Measurements from ENCODE around the gene CYB5A.

The CYB5A gene

GRCh38 chr18:74326231-74326630, 34.5 kb upstream of the CYB5A start:
- Histone ChIP-seq H3K36me3 (ENCODE audit: insufficient read depth, low read length) (no peaks in the 10 kb centered on the region), H3K27ac (ENCODE audit: low read depth, low read length) (no peak overlapping the region), H3K27me3 (ENCODE audit: insufficient read depth, low read length) (no peaks in the 10 kb centered on the region), H3K4me1 (ENCODE audit: control insufficient read depth, insufficient read depth, low read length, unreplicated experiment) (no peaks in the 10 kb centered on the region), H3K79me2 (ENCODE audit: control insufficient read depth, insufficient read depth, low read length, unreplicated experiment) (no peaks in the 10 kb centered on the region), H3K4me3 (ENCODE audit: low read depth, low read length) (no peak overlapping the region), H2AFZ (ENCODE audit: low read length, unreplicated experiment) (no peak overlapping the region)

GRCh38 chr18:74316257-74317170, 24.8 kb upstream of the CYB5A start:
- 0 out of 2 replicates have a peak overlapping the region, but pooled peaks have one; percentile 3 for H3K4me3 ChIP-seq (ENCODE audit: low read depth, low read length)
- no peaks in the 10 kb centered on the region for H3K79me2 ChIP-seq (ENCODE audit: control insufficient read depth, insufficient read depth, low read length, unreplicated experiment)
- H3K27ac ChIP-seq (ENCODE audit: low read depth, low read length), result peak overlapping the region; percentile 23
- peaks cover 18% of the 10 kb centered on the region for H3K4me1 ChIP-seq (ENCODE audit: control insufficient read depth, insufficient read depth, low read length, unreplicated experiment)
- no peak overlapping the region for H2AFZ ChIP-seq (ENCODE audit: low read length, unreplicated experiment)
- H3K36me3 ChIP-seq (ENCODE audit: insufficient read depth, low read length), result no peaks in the 10 kb centered on the region
- H3K27me3 ChIP-seq (ENCODE audit: insufficient read depth, low read length), result no peaks in the 10 kb centered on the region

GRCh38 chr18:74315464-74316256, 23.9 kb upstream of the CYB5A start, which contains the start of gene C18orf63:
Gene C18orf63 (plus strand): TSS chr18:74315839. CDS start chr18:74317866, 2,027 bp downstream.
- no peaks in the 10 kb centered on the region for H3K36me3 ChIP-seq (ENCODE audit: insufficient read depth, low read length)
- H2AFZ ChIP-seq (ENCODE audit: low read length, unreplicated experiment), result no peak within 1 kb of the TSS
- H3K27ac ChIP-seq (ENCODE audit: low read depth, low read length), result no peak within 1 kb of the TSS
- no peaks in the 10 kb centered on the region for H3K79me2 ChIP-seq (ENCODE audit: control insufficient read depth, insufficient read depth, low read length, unreplicated experiment)
- H3K27me3 ChIP-seq (ENCODE audit: insufficient read depth, low read length), result no peaks in the 10 kb centered on the region
- H3K4me3 ChIP-seq (ENCODE audit: low read depth, low read length), result 0 out of 2 replicates have a peak within 1 kb of the TSS, but pooled peaks have one; percentile 3
- peaks cover 18% of the 10 kb centered on the region for H3K4me1 ChIP-seq (ENCODE audit: control insufficient read depth, insufficient read depth, low read length, unreplicated experiment)

- Histone ChIP-seq H3K27me3 (ENCODE audit: insufficient read depth, low read length) (no peaks in the 10 kb centered on the region), H3K79me2 (ENCODE audit: control insufficient read depth, insufficient read depth, low read length, unreplicated experiment) (no peaks in the 10 kb centered on the region), H3K4me1 (ENCODE audit: control insufficient read depth, insufficient read depth, low read length, unreplicated experiment) (peaks cover 18% of the 10 kb centered on the region), H3K27ac (ENCODE audit: low read depth, low read length) (no peak overlapping the region), H3K4me3 (ENCODE audit: low read depth, low read length) (no peak overlapping the region), H3K36me3 (ENCODE audit: insufficient read depth, low read length) (no peaks in the 10 kb centered on the region), H2AFZ (ENCODE audit: low read length, unreplicated experiment) (no peak overlapping the region)
Measured at GRCh38 chr18:74314759-74315463, 23.1 kb upstream of the CYB5A start.

GRCh38 chr18:74311000-74311399, 19.2 kb upstream of the CYB5A start:
- Histone ChIP-seq H3K36me3 (ENCODE audit: insufficient read depth, low read length) (no peaks in the 10 kb centered on the region), H2AFZ (ENCODE audit: low read length, unreplicated experiment) (no peak overlapping the region), H3K27me3 (ENCODE audit: insufficient read depth, low read length) (no peaks in the 10 kb centered on the region; the same call in 1 of the 2 replicates), H3K4me1 (ENCODE audit: control insufficient read depth, insufficient read depth, low read length, unreplicated experiment) (peaks cover 1% of the 10 kb centered on the region), H3K79me2 (ENCODE audit: control insufficient read depth, insufficient read depth, low read length, unreplicated experiment) (no peaks in the 10 kb centered on the region), H3K4me3 (ENCODE audit: low read depth, low read length) (no peak overlapping the region), H3K27ac (ENCODE audit: low read depth, low read length) (no peak overlapping the region)

GRCh38 chr18:74310411-74310810, 18.6 kb upstream of the CYB5A start:
- Histone ChIP-seq H3K27ac (ENCODE audit: low read depth, low read length) (no peak overlapping the region), H3K36me3 (ENCODE audit: insufficient read depth, low read length) (no peaks in the 10 kb centered on the region), H3K27me3 (ENCODE audit: insufficient read depth, low read length) (no peaks in the 10 kb centered on the region; the same call in 1 of the 2 replicates), H3K4me3 (ENCODE audit: low read depth, low read length) (no peak overlapping the region), H3K79me2 (ENCODE audit: control insufficient read depth, insufficient read depth, low read length, unreplicated experiment) (no peaks in the 10 kb centered on the region), H2AFZ (ENCODE audit: low read length, unreplicated experiment) (peak overlapping the region; percentile 82), H3K4me1 (ENCODE audit: control insufficient read depth, insufficient read depth, low read length, unreplicated experiment) (no peaks in the 10 kb centered on the region)

GRCh38 chr18:74303936-74304335, 12.2 kb upstream of the CYB5A start:
- Histone ChIP-seq H2AFZ (ENCODE audit: low read length, unreplicated experiment) (no peak overlapping the region), H3K27ac (ENCODE audit: low read depth, low read length) (no peak overlapping the region), H3K27me3 (ENCODE audit: insufficient read depth, low read length) (no peaks in the 10 kb centered on the region; the same call in 1 of the 2 replicates), H3K4me3 (ENCODE audit: low read depth, low read length) (no peak overlapping the region), H3K4me1 (ENCODE audit: control insufficient read depth, insufficient read depth, low read length, unreplicated experiment) (peaks cover 21% of the 10 kb centered on the region), H3K36me3 (ENCODE audit: insufficient read depth, low read length) (no peaks in the 10 kb centered on the region), H3K79me2 (ENCODE audit: control insufficient read depth, insufficient read depth, low read length, unreplicated experiment) (no peaks in the 10 kb centered on the region)

- no peak overlapping the region for H3K27ac ChIP-seq (ENCODE audit: low read depth, low read length)
- H2AFZ ChIP-seq (ENCODE audit: low read length, unreplicated experiment), result no peak overlapping the region
- H3K4me1 ChIP-seq (ENCODE audit: control insufficient read depth, insufficient read depth, low read length, unreplicated experiment), result peaks cover 21% of the 10 kb centered on the region
- H3K27me3 ChIP-seq (ENCODE audit: insufficient read depth, low read length), result no peaks in the 10 kb centered on the region; the same call in 1 of the 2 replicates
- H3K79me2 ChIP-seq (ENCODE audit: control insufficient read depth, insufficient read depth, low read length, unreplicated experiment), result no peaks in the 10 kb centered on the region
- no peak overlapping the region for H3K4me3 ChIP-seq (ENCODE audit: low read depth, low read length)
- H3K36me3 ChIP-seq (ENCODE audit: insufficient read depth, low read length), result no peaks in the 10 kb centered on the region
Measured at GRCh38 chr18:74303306-74303705, 11.5 kb upstream of the CYB5A start.

GRCh38 chr18:74299746-74300145, 8.0 kb upstream of the CYB5A start:
- H3K79me2 ChIP-seq (ENCODE audit: control insufficient read depth, insufficient read depth, low read length, unreplicated experiment), result no peaks in the 10 kb centered on the region
- no peaks in the 10 kb centered on the region for H3K27me3 ChIP-seq (ENCODE audit: insufficient read depth, low read length)
- no peak overlapping the region for H3K27ac ChIP-seq (ENCODE audit: low read depth, low read length)
- no peak overlapping the region for H2AFZ ChIP-seq (ENCODE audit: low read length, unreplicated experiment)
- peaks cover 21% of the 10 kb centered on the region for H3K4me1 ChIP-seq (ENCODE audit: control insufficient read depth, insufficient read depth, low read length, unreplicated experiment)
- no peak overlapping the region for H3K4me3 ChIP-seq (ENCODE audit: low read depth, low read length)
- H3K36me3 ChIP-seq (ENCODE audit: insufficient read depth, low read length), result no peaks in the 10 kb centered on the region

GRCh38 chr18:74299162-74299561, 7.4 kb upstream of the CYB5A start:
- Histone ChIP-seq H3K27me3 (ENCODE audit: insufficient read depth, low read length) (no peaks in the 10 kb centered on the region), H3K36me3 (ENCODE audit: insufficient read depth, low read length) (no peaks in the 10 kb centered on the region), H3K27ac (ENCODE audit: low read depth, low read length) (no peak overlapping the region), H3K4me3 (ENCODE audit: low read depth, low read length) (no peak overlapping the region), H2AFZ (ENCODE audit: low read length, unreplicated experiment) (no peak overlapping the region), H3K79me2 (ENCODE audit: control insufficient read depth, insufficient read depth, low read length, unreplicated experiment) (no peaks in the 10 kb centered on the region), H3K4me1 (ENCODE audit: control insufficient read depth, insufficient read depth, low read length, unreplicated experiment) (peaks cover 17% of the 10 kb centered on the region)

Data from ACC112 (cell line).